Measurements from ENCODE around the gene FTCD. TPM values are rescaled to one million over a fixed set of nuclear protein-coding genes. Genes with fewer than 3 reads are reported as not detected.

The FTCD gene
- total and polyA plus RNA-seq, 10 donors, result 0.35 to 2.8 (median 0.81) TPM; not detected in 5

DNA sequence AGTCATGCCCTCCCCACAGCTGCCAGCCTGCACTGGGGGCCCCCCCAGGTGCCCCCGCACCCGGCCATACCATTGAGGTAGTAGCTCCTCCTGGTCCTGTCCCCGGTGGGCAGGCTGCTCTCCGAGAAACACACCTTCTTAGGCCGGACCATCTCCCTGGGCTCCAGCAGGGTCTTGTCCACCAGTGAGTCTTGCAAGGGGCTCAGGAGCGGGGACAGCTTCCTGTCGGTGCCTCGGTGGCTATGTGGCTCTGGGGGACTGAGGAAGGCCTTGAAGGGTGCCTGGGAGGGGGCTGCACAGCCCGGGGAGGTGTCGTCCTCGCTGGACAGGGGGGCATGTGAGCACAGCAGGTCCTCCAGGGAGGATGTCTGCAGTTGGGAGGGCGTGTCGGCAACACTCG is 12.9 kb upstream of the FTCD start:
- Histone ChIP-seq H3K4me3 (no peak overlapping the region), H3K9me3 (peaks cover 0 to 1% (median 0%) of the 10 kb centered on the region in 8 donors), H3K4me1 (peaks cover 0 to 4% (median 0%) of the 10 kb centered on the region in 6 donors), H3K27ac (no peak overlapping the region), H3K36me3 (peaks cover 0 to 12% (median 0%) of the 10 kb centered on the region in 6 donors), H3K27me3 (replicated peaks in 1 of 7) (peaks cover 0 to 19% (median 0%) of the 10 kb centered on the region in 7 donors)
- TF ChIP-seq POLR2A (IDR thresholded peaks at IDR 0.05) (no peak), CTCF (IDR thresholded peaks at IDR 0.05 in 8 of 11, conservative IDR thresholded peaks at IDR 0.05 in 3 of 11) (no peak), POLR2AphosphoS5 (IDR thresholded peaks at IDR 0.05) (no peak)
- WGBS, 5 donors, result 73 to 93% (median 89%) methylated on average over 9 to 14 of the region's 14 CpGs
- intact Hi-C loops (cut with DNase I; ENCODE audit: low total_unique reads), result no loop called here
- peak; percentile 63 for DNase-seq

GRCh38 chr21:46165098-46165497 is 9.7 kb upstream of the FTCD start:
- Histone ChIP-seq H3K4me1 (peaks cover 0 to 10% (median 0%) of the 10 kb centered on the region in 6 donors), H3K27ac (no peak overlapping the region), H3K9me3 (no peaks in the 10 kb centered on the region), H3K36me3 (peaks cover 0 to 30% (median 0%) of the 10 kb centered on the region in 6 donors), H3K4me3 (no peak overlapping the region), H3K27me3 (replicated peaks in 1 of 7) (peaks cover 0 to 32% (median 11%) of the 10 kb centered on the region in 7 donors)
- no peak for DNase-seq
- TF ChIP-seq POLR2A (IDR thresholded peaks at IDR 0.05) (no peak), CTCF (IDR thresholded peaks at IDR 0.05 in 8 of 11, conservative IDR thresholded peaks at IDR 0.05 in 3 of 11) (no peak), POLR2AphosphoS5 (IDR thresholded peaks at IDR 0.05) (no peak)
- intact Hi-C loops (cut with DNase I; ENCODE audit: low total_unique reads), result no loop called here

GRCh38 chr21:46163380-46163779 is 8.0 kb upstream of the FTCD start:
- DNase-seq, result no peak
- H3K27me3 ChIP-seq (replicated peaks in 1 of 7), result peaks cover 0 to 32% (median 11%) of the 10 kb centered on the region in 7 donors
- H3K4me1 ChIP-seq, result peaks cover 0 to 10% (median 0%) of the 10 kb centered on the region in 6 donors
- peaks cover 0 to 34% (median 0%) of the 10 kb centered on the region in 6 donors for H3K36me3 ChIP-seq
- TF ChIP-seq POLR2A (IDR thresholded peaks at IDR 0.05), result no peak
- TF ChIP-seq POLR2AphosphoS5 (IDR thresholded peaks at IDR 0.05), result no peak
- TF ChIP-seq CTCF (IDR thresholded peaks at IDR 0.05 in 8 of 11, conservative IDR thresholded peaks at IDR 0.05 in 3 of 11), result no peak
- intact Hi-C loops (cut with DNase I; ENCODE audit: low total_unique reads), result no loop called here
- 80 to 96% (median 91%) methylated on average over 4 of the region's 4 CpGs for WGBS, 5 donors
- H3K4me3 ChIP-seq, result no peak overlapping the region
- H3K9me3 ChIP-seq, result no peaks in the 10 kb centered on the region
- H3K27ac ChIP-seq, result no peak overlapping the region

DNA sequence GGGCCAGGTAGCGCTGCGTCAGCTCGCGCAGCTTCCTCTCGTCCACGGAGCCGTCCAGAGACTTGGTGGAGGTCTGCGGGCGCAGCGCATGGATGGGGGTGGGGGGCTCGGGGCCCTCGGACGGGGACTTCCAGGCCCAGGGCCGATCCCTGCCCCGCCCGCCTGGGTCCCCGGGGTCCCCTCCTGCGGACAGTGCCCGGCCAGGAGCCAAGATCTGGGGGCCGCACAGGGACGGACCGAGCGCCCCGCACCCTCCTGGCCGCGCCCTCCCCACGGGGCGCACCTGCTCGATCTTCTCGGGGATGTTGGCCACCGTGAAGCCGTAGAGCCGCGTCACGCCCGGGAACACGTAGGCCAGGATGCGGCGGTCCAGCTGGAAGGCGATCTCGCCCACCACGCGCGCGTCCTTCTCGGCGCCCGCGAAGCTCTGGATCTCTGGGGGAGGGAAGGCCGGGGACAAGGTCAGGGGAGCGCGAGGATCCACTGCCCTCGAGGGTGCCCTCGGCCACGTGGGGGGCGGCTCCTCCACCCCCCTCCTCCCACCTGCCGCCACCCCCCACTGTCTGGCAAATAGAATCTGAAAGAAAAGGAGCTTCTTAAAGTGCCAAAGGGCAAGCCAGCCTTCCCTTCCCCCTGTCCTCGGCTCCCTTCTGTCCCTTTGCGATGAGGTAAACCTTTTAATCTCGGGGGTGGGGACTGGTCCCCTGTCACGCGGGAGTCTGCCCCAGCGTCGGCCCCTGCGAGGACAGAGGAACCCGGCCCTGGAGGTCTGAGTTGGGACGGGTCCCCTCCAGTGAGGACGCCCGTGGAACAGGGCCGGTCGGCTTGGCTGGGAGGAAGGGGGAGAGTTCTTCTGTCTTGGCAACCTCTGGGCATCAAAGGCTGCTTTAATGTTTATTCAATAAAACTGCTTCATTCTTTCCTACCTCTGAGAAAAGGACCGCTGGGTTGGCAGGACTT is 6.5 kb upstream of the FTCD start:
- Histone ChIP-seq H3K36me3 (peaks cover 0 to 28% (median 0%) of the 10 kb centered on the region in 6 donors), H3K27ac (no peak overlapping the region), H3K9me3 (no peaks in the 10 kb centered on the region), H3K4me1 (peaks cover 0 to 10% (median 0%) of the 10 kb centered on the region in 6 donors), H3K4me3 (peak overlapping the region in 1 of 8 donors; percentile 46), H3K27me3 (replicated peaks in 1 of 7) (peaks cover 0 to 32% (median 11%) of the 10 kb centered on the region in 7 donors)
- DNase-seq, result no peak
- intact Hi-C loops (cut with DNase I; ENCODE audit: low total_unique reads), result no loop called here
- TF ChIP-seq POLR2A (IDR thresholded peaks at IDR 0.05) (no peak), CTCF (IDR thresholded peaks at IDR 0.05 in 8 of 11, conservative IDR thresholded peaks at IDR 0.05 in 3 of 11) (no peak), POLR2AphosphoS5 (IDR thresholded peaks at IDR 0.05) (no peak)
- 72 to 96% (median 85%) methylated on average over 67 to 72 of the region's 72 CpGs for WGBS, 5 donors
